Activated T-cell treated with anti-CD3 and anti-CD28 coated beads for 1 hour (primary cell): Measurements from ENCODE around the gene THG1L.

Experiments
- DNase-seq: peaks from one replicate; pipeline ENCODE4 v3.0.0-alpha.2; 2020; ENCODE audit warnings: low read depth

Gene THG1L

GRCh38 chr5:157761690-157762621 lies 30.7 kb downstream of the THG1L start:
- no peak for DNase-seq

- DNase-seq: no peak
Measured at GRCh38 chr5:157764531-157764930, 33.3 kb downstream of the THG1L start.

DNA sequence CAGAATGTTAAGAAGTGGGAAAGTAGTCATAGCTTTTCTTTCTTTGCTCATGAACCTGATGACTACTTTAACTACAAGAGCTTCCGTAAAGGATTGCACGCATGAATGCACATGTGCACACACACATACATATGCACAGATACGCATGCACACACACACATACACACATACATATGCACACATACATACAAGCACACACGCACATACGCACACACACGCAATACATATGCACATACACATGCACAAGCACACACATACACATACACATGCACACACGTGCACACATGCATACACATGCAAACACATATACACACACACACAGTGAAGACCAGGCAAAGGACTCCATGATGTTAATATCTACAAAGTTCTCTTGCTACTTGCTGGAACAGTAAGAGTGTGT lies 35.2 kb downstream of the THG1L start:
- no peak for DNase-seq

DNA sequence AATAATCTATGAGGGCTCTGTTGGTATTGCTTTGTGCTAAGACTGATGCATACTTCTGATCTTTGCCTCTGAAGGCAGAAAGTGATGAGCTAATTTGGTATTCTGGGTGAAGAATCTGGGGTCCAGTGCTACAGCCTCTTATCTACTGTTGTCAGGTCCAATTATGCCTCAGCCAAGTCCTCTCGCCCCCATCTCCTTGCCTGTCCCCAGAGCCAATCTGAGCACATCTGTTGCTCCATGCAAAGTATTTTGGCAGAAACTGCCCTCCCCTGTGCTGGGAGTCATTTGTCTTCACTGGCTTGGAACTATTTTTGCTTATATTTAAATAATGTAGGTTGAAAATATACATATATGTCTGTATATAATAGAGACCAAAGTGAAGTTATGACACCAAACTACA lies 35.7 kb downstream of the THG1L start:
- no peak for DNase-seq

- DNase-seq: no peak
Measured at GRCh38 chr5:157767689-157768088, 36.5 kb downstream of the THG1L start.

DNA sequence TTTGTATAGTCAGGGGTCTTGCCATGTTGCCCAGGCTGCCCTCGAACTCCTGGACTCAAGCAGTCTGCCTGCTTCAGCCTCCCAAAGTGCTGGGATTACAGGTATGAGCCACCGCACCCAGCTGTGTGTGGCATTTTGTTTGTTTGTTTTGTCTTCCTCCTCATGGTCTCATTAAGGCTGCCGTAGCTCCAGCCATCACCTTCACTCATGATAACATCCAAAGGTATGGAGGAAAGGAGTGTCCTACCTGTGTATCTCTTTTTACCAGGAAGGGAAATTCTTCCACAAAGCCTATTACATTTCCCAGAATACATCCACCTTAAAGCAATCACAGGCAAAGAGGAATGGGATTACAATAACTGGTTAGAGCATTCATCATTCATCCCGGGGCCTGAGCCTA lies 39.4 kb downstream of the THG1L start:
- no peak for DNase-seq

GRCh38 chr5:157772127-157772526 lies 40.9 kb downstream of the THG1L start:
- DNase-seq: no peak

- no peak for DNase-seq
Measured at GRCh38 chr5:157778121-157778805, 47.0 kb downstream of the THG1L start.

DNA sequence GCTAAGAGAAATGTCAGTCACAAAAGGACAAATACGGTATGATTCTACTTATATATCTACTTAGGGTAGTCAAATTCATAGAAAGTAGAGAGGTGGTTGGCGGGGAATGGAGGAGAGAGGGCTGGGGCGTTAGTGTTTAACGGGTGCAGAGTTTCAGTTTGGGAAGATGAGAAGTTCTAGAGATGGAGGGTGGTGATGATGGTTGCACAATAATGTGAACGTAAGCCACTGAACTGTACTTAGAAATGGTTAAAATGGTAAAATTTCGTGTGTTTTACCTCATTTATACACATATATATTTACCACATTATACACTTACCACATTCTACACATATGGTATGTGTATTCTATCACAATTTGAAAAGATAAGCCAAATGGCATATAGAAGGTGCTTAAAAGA lies 48.0 kb downstream of the THG1L start:
- no peak for DNase-seq

DNA sequence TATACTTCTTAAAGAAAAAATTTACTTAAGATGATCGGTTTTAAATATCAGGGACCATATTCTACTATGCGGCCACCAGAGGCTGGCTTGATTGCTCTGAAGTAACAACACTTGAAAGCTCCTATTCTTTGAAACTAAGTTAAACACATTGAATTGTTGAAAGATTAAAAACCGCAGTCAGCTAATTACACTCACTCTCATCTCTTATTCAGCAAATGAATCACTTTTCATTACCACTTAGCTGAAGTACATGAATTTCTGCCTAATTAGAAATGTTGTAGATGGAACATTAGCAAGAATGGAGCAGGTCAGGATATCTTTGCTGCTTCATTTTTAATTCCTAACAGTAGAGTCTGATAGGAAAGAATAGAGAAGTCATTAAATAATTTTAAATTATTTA lies 54.6 kb downstream of the THG1L start:
- DNase-seq: no peak
